Stimulated activated naive B cell treated with anti-CD40 and anti-IgM and Interleukin-4, amounts not matched to agents 10 μg/mL and 1 μg/mL and 100 μg/mL, for 72 hours (primary cell): Measurements from ENCODE around the gene APOBEC4.
A peak's percentile ranks its signal among the peaks of the same experiment; 100 is the strongest.

Experiments used
- ATAC-seq, 2 donors: fragments of 150-1000 bp; cut with Tn5 transposase; replicated peaks; 2 replicates each; pipeline ENCODE4 v1.10.0; 2021; ENCODE audit warnings: moderate library complexity in 1 of 2
- DNase-seq: peaks from one replicate; pipeline ENCODE4 v3.0.0; 2021
- H3K27ac Mint-ChIP-seq: one replicate; pipeline ENCODE4 v1.8.0; 2022; ENCODE audit warnings: mild to moderate bottlenecking, mixed read lengths
- H3K27me3 Mint-ChIP-seq, 2 donors: one replicate each; pipeline ENCODE4 v1.8.0; 2022; ENCODE audit warnings: mixed read lengths in 2 of 2
- H3K36me3 Mint-ChIP-seq, 2 donors: one replicate each; pipeline ENCODE4 v1.8.0; 2022; ENCODE audit warnings: mixed read lengths in 2 of 2, mild to moderate bottlenecking in 1 of 2
- H3K4me1 Mint-ChIP-seq, 2 donors: one replicate each; pipeline ENCODE4 v1.8.0; 2022; ENCODE audit warnings: mixed read lengths in 2 of 2, mild to moderate bottlenecking in 1 of 2
- H3K4me3 Mint-ChIP-seq, 2 donors: one replicate each; pipeline ENCODE4 v1.8.0; 2022; ENCODE audit warnings: mild to moderate bottlenecking in 2 of 2, mixed read lengths in 2 of 2, moderate library complexity in 1 of 2
- H3K9me3 Mint-ChIP-seq, 2 donors: one replicate each; pipeline ENCODE4 v1.8.0; 2022; ENCODE audit warnings: mixed read lengths in 2 of 2, mild to moderate bottlenecking in 1 of 2

The APOBEC4 gene

GRCh38 chr1:183652547-183653461 lies at the start of gene APOBEC4:
TSS of gene APOBEC4 (minus strand) at chr1:183653316. CDS start at chr1:183648781, 4,535 bp downstream.
- no peaks in the 10 kb centered on the region for H3K9me3 Mint-ChIP-seq
- H3K36me3 Mint-ChIP-seq, result no peaks in the 10 kb centered on the region
- DNase-seq (no peak), ATAC-seq (no peak)
- peaks cover 11 to 16% of the 10 kb centered on the region in 2 donors for H3K27me3 Mint-ChIP-seq
- no peak within 1 kb of the TSS for H3K4me3 Mint-ChIP-seq
- H3K27ac Mint-ChIP-seq, result no peak within 1 kb of the TSS
- H3K4me1 Mint-ChIP-seq, result peaks cover 2 to 8% of the 10 kb centered on the region in 2 donors

GRCh38 chr1:183702813-183703198 lies 49.7 kb upstream of the APOBEC4 start:
- H3K27ac Mint-ChIP-seq, result no peak overlapping the region
- DNase-seq (no peak), ATAC-seq (no peak)
- no peak overlapping the region for H3K4me3 Mint-ChIP-seq
- H3K9me3 Mint-ChIP-seq, result no peaks in the 10 kb centered on the region
- peaks cover 1 to 3% of the 10 kb centered on the region in 2 donors for H3K36me3 Mint-ChIP-seq
- no peaks in the 10 kb centered on the region for H3K27me3 Mint-ChIP-seq
- H3K4me1 Mint-ChIP-seq, result peaks cover 8 to 10% of the 10 kb centered on the region in 2 donors

DNA sequence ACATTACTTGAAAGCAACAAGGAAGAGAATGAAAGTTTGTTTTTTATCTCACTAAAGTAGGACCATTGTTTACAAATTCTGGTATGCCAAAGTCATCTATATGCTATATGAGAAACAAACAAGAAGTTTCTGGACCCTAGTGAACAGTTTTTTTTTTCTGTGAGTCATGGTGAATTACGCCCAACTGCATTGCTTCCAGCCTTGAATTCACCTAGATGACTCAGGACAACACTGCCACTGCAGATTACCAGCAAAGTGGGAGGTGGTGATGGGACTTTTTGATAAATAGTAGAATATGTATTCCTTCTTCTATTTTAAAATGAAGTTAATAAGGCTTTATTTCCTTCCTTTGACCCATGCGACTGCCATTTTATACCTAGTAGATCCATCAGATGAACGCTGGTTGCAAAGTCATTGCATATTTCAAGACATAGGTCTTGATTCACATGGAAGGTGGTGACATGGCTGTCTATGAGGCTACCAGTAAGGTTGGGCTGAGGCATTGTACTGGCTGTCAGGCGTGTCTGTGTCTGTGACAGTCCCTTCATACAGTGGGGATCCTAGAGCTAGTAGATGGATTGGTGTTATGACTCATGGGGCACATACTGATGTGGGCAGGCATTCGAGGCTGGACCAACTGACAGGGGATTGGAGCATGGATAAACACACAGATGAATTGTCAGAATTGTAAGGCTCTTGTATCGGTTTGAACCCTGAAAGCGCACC lies 49.1 kb upstream of the APOBEC4 start:
- Mint-ChIP-seq H3K4me3 (no peak overlapping the region), H3K27me3 (no peaks in the 10 kb centered on the region), H3K9me3 (no peaks in the 10 kb centered on the region), H3K4me1 (peaks cover 8 to 10% of the 10 kb centered on the region in 2 donors), H3K36me3 (peaks cover 1 to 3% of the 10 kb centered on the region in 2 donors), H3K27ac (peak overlapping the region; percentile 39)
- ATAC-seq, result peak in 1 of 2 donors; percentile 45
- DNase-seq, result no peak

DNA sequence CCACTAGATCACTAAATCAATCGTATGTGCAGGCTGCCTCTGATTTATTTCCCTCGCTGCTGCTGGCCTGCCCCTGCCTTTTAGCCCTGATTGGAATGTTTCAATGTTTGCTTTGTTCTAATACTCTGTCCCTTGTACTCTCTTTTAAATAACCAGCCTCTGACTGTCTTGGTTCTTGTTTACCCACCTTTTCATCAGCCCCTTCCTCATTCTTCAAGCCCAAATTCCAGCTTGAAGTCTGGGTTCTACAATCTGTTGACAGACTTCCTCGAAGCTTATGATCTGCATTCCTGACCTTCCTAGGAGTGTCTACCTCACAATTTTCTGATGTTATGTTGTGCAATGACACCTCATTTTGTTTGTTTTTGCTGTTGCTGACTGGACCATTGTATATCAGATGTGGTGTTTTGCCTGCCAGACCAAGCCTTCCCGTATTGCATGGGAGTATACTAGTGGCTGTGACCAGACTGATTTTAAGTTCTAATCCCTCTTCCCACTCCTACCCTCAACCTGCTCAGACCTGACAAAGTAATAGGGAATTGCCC lies 46.6 kb upstream of the APOBEC4 start:
- Mint-ChIP-seq H3K9me3 (no peaks in the 10 kb centered on the region), H3K27ac (no peak overlapping the region), H3K4me1 (peaks cover 8 to 10% of the 10 kb centered on the region in 2 donors), H3K27me3 (no peaks in the 10 kb centered on the region), H3K4me3 (no peak overlapping the region), H3K36me3 (peaks cover 1 to 3% of the 10 kb centered on the region in 2 donors)
- DNase-seq (no peak), ATAC-seq (no peak)

DNA sequence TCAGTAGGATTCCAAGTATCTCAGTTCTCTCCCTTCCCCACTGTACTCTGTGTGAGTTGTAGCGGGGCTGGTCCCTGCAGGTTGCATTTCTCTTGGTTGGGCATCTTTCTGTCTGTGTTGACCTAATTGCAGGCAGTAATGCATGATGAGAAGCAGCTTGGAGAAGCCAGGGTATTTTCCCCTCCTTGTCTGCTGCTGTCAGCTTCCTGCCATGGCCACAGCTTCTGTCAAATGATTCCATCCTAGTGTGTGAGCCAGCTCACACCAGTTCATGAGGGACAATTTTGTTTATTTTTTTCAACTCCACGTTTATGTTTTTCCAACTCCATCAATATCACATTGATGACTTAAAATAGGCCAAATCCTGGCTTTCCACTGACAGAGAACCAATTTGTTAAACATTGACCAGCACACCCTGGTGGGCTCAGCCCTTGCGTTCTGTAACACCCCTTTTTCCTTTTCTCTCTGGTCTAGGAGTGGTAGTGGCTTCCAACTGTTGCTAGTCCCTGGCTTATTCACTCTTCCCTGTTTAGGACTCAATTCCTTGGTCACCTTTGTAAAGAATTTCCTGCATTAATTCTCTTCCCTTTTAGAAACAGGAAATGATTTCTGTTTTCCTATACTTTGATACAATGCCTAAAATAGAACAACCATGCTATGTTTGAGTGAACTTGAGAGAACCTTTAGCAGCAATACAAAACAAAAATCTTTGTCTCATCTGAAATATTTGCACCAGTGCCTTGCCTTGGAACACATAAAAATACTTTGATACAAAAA lies 44.9 kb upstream of the APOBEC4 start:
- ATAC-seq, result peak in 1 of 2 donors; percentile 34
- Mint-ChIP-seq H3K4me1 (peaks cover 8 to 10% of the 10 kb centered on the region in 2 donors), H3K27me3 (no peaks in the 10 kb centered on the region), H3K27ac (no peak overlapping the region), H3K4me3 (no peak overlapping the region), H3K9me3 (no peaks in the 10 kb centered on the region), H3K36me3 (peaks cover 1 to 3% of the 10 kb centered on the region in 2 donors)
- no peak for DNase-seq

- no peaks in the 10 kb centered on the region for H3K9me3 Mint-ChIP-seq
Measured at GRCh38 chr1:183696981-183697380, 43.9 kb upstream of the APOBEC4 start.

DNA sequence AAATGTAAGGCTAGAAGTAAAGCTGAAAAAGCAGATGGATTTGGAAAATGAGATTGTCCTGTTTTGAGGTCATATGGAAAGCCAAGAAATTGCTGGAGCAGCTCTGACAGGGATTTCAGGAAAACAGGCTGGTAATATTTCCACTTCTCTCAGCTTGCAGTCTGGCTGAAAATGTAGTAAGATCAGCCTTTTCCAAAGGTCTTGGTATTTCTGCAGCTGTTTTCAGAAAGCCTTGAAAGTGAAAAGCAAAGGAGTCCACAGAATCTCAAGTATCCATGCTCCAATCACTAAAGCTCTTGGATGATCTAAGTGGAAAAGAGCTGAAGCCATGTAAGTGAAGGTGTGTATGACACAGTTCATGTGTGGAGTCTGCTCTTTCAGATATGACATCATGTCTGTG lies 41.6 kb upstream of the APOBEC4 start:
- Mint-ChIP-seq H3K27me3 (no peaks in the 10 kb centered on the region), H3K4me1 (peaks cover 11 to 15% of the 10 kb centered on the region in 2 donors), H3K27ac (no peak overlapping the region), H3K9me3 (no peaks in the 10 kb centered on the region), H3K4me3 (no peak overlapping the region), H3K36me3 (no peaks in the 10 kb centered on the region)
- ATAC-seq, result no peak
- no peak for DNase-seq

More at GRCh38 chr1:183696981-183697380, 43.9 kb upstream of the APOBEC4 start:
- no peak for ATAC-seq
- Mint-ChIP-seq H3K4me1 (peaks cover 8 to 10% of the 10 kb centered on the region in 2 donors), H3K4me3 (no peak overlapping the region), H3K27ac (no peak overlapping the region), H3K36me3 (peaks cover 0 to 1% of the 10 kb centered on the region in 2 donors), H3K27me3 (no peaks in the 10 kb centered on the region)
- DNase-seq, result no peak

DNA sequence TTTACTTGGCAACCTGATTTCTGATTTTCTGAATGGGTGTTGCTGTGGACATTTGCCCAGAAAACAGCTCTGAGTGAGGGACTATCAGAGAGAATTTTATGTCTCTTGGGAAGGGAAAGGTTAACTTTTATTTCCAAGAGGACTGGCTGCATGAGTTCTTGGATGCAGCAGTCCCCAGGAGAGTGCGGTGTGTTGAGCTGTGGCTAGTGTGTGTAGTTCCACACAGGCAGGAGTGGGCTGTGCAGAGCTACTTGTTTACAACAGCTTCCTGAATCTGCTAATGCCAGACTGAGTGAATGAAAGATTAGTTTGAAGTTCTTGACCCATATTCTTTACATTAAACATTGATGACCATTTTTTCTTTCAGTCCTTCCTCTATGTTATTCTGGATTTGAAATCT lies 41.0 kb upstream of the APOBEC4 start:
- Mint-ChIP-seq H3K4me3 (no peak overlapping the region), H3K36me3 (no peaks in the 10 kb centered on the region), H3K27ac (no peak overlapping the region), H3K27me3 (no peaks in the 10 kb centered on the region), H3K9me3 (no peaks in the 10 kb centered on the region), H3K4me1 (peaks cover 14 to 19% of the 10 kb centered on the region in 2 donors)
- DNase-seq (no peak), ATAC-seq (no peak)

DNA sequence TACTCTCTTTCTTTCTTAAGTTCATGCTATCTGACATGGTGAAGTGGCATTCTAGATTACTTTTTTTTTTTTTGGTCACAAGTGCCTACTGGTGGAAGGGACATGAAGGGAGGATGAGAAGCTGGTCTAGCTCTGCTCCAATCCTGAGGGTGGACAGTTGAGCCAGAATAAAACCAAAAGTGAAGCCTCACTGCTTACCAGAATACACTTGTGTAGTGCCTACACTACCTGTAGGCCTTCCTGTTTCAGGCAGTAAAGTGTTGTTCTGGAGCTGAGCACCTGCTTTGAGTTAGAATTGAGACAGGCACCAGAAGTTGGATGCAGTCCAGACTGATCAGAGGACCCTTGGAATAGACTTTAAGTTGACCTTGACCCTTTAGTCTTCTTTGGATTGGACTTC lies 40.4 kb upstream of the APOBEC4 start:
- ATAC-seq, result no peak
- Mint-ChIP-seq H3K27me3 (no peaks in the 10 kb centered on the region), H3K4me1 (peaks cover 14 to 15% of the 10 kb centered on the region in 2 donors), H3K27ac (no peak overlapping the region), H3K4me3 (no peak overlapping the region), H3K36me3 (no peaks in the 10 kb centered on the region), H3K9me3 (no peaks in the 10 kb centered on the region)
- DNase-seq, result no peak

DNA sequence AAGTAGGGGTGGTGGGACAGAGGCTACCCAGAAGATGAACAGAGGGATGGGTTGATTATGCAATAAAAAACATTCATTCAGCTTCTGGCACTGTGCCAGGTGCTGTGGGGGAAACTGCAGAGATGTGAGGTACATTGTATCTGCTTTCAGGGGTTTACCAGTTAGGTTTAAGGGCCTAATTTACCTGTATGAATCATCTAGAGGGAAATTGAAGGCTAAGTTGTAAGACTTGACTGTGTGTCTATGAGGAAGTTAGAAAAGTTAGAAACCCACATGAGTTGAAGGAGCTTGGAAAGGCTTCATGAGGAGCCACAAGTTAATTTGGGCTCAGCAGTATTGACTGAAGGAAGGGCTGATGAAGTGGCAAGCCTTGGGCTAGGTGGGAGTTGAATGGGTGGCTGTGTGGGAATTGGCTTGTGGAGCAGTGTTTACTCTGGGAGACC lies 36.7 kb upstream of the APOBEC4 start:
- H3K9me3 Mint-ChIP-seq, result no peaks in the 10 kb centered on the region
- H3K27ac Mint-ChIP-seq, result peak overlapping the region; percentile 11

GRCh38 chr1:183688341-183689060 lies 35.4 kb upstream of the APOBEC4 start:
- H3K36me3 Mint-ChIP-seq, result no peaks in the 10 kb centered on the region
- H3K4me3 Mint-ChIP-seq, result no peak overlapping the region
- peaks cover 7 to 9% of the 10 kb centered on the region in 2 donors for H3K4me1 Mint-ChIP-seq
- DNase-seq (no peak), ATAC-seq (no peak)
- no peak overlapping the region for H3K27ac Mint-ChIP-seq
- H3K9me3 Mint-ChIP-seq, result no peaks in the 10 kb centered on the region
- peaks cover 0 to 4% of the 10 kb centered on the region in 2 donors for H3K27me3 Mint-ChIP-seq

More for the DNA sequence above, 36.7 kb upstream of the APOBEC4 start:
- Mint-ChIP-seq H3K27me3 (peaks cover 0 to 4% of the 10 kb centered on the region in 2 donors), H3K4me3 (no peak overlapping the region), H3K4me1 (peaks cover 7 to 9% of the 10 kb centered on the region in 2 donors), H3K36me3 (no peaks in the 10 kb centered on the region)
- ATAC-seq (peak; percentile 98), DNase-seq (peak; percentile 21)

DNA sequence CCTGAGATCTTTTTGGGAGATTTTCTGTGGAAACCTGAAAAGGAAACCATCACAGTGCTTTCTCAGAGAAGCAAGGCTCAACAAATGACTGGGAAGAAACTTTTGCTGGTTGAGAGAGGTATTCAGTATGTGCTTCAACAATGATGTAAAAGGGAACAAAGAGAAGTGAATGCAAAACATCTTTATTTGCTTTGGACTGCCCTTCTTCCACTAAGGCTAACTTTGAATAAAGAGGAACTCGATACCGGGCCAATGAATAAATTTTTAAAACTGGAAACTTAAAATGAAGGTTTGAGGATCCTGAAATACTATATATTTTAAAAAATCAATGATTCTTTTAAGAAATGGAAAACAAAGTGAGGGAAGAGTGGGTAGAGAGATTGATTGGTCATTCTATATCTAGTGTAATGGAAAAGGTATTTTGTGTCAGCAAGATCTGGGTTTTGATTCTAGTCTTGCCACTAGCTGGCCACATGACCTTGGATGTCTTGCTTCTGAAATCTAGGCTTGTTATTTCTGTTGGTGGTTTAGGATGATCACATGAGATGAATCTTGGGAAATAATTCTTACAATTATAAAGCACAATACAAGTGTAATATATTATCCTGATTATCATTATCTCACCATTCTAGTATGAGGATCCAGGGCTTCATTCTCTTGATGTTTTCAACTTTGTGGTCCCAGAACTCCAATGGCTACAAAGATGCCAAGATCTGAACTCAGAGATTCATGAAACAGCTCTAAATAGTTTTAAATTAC lies 34.6 kb upstream of the APOBEC4 start:
- Mint-ChIP-seq H3K4me3 (no peak overlapping the region), H3K27ac (no peak overlapping the region), H3K27me3 (peaks cover 4% of the 10 kb centered on the region in 2 donors), H3K4me1 (peaks cover 7 to 9% of the 10 kb centered on the region in 2 donors), H3K36me3 (no peaks in the 10 kb centered on the region), H3K9me3 (no peaks in the 10 kb centered on the region)
- DNase-seq (no peak), ATAC-seq (no peak)

DNA sequence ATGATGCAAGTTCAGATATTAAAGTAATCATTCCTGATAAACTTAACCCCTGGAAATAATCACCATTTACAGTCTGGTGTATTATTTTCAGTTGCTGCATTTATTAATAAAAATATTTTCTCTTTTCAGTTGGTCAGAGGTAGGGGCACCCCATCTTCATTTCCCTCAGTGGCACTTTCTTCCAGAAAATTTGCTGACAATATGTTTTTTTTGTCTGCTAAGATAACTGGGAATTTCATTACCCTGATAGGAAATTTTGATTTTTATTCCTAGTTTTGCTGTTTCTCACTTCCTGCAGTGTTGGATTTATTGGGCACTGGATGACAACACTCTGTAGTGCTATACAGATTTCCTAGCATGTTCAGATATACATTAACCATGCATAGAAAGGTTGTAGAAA lies 33.1 kb upstream of the APOBEC4 start:
- Mint-ChIP-seq H3K4me3 (no peak overlapping the region), H3K9me3 (no peaks in the 10 kb centered on the region), H3K4me1 (peaks cover 7 to 9% of the 10 kb centered on the region in 2 donors), H3K27ac (no peak overlapping the region), H3K36me3 (no peaks in the 10 kb centered on the region), H3K27me3 (peaks cover 9 to 13% of the 10 kb centered on the region in 2 donors)
- DNase-seq, result no peak
- ATAC-seq, result no peak
